Kidney tubule cell (primary cell): ENCODE results near the gene NALCN.
A peak's percentile ranks its signal among the peaks of the same experiment; 100 is the strongest.

Experiments used
- DNase-seq: peaks from one replicate; pipeline ENCODE4 v3.0.0-alpha.2; 2018; ENCODE audit warnings: low spot score

The NALCN gene

DNA sequence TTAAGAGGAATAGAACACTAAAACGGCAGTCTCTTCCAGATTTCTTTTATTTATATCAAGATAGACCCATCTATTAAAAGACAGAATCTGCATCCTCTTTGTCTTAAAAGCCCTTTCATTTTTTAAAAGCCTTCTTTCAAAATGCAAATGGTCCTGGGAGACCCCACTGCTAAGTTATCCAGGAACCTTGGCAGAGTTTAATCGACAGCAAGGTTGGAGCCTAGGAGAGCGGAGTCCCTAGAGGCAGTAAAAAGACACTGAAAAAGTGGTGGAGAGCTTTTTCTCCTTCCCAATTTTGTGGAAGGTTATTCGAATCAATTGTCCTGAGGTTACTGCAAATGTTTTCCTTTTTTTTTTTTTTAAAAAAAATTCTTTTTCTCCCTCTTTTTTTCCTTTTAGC lies 294.7 kb downstream of the NALCN start:
- DNase-seq, result no peak

DNA sequence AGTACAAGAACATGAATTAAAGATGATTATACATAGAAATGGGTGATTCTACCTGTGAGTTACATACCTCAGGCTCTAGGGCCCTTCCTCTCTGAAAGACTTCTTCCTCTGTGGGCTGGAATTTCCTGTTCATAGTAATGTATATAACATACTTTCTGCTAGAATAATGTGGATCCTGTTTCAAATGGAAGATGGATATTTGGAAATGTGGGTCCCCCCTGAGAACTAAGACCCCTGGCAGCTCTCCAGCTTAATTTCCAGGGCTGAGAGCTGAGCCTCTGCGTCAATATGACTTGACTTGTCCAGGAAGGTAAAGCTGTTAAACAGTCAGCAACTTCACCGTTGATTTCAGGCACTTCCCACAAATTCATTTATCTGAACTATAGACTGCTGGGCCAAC lies 296.3 kb downstream of the NALCN start:
- DNase-seq, result no peak

DNA sequence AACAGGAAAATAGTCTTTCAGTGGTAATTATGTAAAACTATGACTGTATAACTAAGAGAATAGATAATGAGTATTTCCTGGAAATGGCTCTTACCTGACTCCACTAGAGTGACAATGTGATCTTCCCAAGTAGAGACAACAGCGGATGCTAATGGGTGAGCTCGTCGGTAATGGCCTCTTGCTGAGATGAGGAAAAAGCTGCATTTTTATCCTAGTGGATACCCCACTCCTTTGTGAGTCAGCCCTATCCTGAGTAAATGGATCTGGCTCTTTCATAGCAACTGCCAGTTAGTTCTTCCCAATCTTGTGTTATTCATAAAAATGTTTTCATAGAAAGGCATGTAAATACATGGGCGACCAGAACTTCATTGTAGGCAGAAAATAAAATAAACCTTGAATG lies 299.5 kb downstream of the NALCN start:
- no peak for DNase-seq

DNA sequence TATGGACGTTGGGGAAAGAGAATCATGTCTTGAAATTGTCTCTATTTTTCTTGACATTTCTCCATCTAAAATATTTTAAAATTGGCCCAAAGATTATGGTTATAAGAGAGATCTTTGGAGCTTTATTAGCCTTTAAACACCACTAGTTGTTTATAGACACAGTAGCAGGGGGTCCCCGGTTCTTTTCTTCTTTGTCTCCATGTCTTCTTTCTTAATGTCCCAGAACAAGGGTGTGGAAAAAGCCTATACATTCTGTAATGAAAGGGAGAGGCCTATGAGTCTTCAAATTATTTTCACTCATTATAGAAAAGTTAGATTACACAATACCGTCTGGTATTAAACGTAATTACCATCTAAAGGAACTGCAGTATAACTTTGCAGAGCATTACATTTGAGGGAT lies 300.0 kb downstream of the NALCN start:
- no peak for DNase-seq

DNA sequence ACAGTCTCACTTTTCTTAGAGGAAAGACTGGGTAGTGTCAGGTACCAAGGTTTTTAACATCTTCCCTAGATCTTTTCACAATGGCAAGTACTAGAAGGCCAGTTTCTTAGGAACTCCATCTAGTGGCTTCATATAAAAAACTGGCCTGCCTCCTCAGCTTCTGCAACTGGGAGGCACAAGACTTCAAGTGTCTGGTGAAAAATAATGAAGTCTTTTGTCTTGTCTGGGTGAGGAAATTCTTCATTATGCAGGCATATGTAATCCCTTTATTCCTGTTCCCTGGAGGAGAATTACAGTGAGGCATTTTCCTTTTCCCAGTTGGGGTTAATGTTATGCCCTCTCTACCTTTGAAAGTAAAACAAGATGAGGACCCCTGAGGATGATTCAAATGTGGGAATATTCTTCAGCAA lies 300.5 kb downstream of the NALCN start:
- peak; percentile 5 for DNase-seq

DNA sequence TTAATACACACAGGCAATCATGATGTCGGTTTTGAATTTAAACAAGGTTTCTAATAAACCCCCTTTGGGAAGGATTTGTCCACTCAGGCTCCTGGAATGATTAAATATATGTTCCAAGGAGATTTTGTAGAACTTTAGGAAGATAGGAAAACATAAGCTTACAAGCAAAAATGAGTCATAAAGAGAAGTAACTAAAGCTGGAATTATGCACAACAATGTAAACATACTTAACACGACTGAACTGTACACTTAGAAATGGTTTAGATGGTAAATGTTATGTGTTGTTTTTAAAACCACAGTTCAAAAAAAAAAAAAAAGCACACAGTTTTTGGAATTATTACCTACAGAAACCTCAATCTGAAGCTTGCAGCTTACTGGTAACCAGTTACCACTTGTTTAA lies 304.4 kb downstream of the NALCN start:
- no peak for DNase-seq

DNA sequence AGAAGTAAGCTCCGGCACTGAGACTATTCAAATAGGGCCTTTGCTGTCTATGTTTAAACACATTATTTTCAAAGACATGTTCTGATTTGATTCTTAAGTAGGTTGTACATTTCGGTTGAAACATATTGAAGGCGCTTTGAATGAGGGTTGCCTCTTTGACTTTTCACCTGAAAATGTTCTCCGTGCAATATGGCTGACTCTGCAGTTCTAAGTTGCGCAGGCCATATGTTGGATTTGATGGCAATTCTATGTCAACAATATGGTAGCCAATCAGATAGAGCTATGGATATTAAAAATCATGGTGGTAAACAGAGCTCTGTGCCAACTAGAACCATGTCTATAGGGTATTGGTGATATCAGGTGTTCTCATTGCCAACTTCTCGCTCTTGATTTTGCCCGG lies 307.3 kb downstream of the NALCN start:
- no peak for DNase-seq

DNA sequence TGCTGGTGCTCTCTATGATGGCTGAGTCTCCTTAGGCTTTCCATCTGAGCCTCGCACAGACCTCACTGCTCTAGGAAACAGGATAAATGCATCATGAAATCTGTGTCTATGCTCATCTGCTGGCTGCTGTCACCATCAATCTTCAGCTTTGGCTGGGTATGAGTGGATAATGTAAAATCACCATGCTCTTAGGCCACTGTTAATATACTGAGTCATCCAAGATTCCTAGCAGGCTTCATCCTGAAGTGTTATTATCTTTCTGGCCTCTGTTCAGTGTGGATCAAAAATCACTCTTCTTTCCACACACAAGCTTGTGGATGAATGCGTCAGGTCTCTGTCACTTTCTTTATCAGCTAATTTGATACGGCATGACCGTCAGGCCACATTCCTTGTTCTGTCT lies 317.4 kb downstream of the NALCN start:
- peak; percentile 3 for DNase-seq

DNA sequence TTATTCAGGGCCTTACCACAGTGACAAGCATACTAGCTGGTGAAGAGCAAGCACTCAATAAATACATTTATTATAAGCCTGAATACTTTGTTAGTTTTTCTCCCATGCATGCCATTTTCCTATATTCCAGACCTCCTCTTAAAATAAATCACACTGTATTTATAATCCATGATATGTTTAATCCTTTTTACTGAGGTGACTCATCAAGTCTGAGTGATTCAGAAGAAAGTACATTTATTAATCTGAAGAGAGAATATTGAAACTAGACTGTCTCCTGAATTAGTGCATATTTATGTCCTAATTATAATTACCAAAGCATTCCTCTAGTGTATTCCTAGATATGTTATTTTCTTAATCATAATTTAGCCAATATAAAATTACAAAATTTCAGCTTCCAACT lies 323.3 kb downstream of the NALCN start:
- no peak for DNase-seq

DNA sequence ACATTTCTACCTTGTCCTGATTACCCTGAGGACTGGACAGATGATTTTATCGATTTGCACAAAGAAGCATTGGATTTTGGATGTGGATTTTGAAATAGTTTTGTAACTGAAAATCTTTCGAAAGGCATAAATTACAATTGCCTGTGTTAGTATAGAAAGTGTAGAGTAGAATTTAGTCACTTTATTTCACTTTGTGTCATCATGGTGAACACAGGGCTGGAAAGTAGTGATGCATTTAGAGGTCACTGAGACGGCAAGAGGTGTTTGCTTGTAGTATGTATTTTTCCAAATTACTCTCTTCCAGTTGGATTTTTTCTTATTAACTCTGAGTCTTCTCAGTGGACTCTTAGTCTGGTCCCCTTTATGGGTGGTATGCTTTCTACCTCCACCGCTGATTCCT lies 326.0 kb downstream of the NALCN start:
- no peak for DNase-seq

GRCh38 chr13:101085551-101085950 lies 330.8 kb downstream of the NALCN start:
- DNase-seq, result no peak

GRCh38 chr13:101082441-101082840 lies 333.9 kb downstream of the NALCN start:
- no peak for DNase-seq

GRCh38 chr13:101080616-101081015 lies 335.7 kb downstream of the NALCN start:
- DNase-seq, result no peak

DNA sequence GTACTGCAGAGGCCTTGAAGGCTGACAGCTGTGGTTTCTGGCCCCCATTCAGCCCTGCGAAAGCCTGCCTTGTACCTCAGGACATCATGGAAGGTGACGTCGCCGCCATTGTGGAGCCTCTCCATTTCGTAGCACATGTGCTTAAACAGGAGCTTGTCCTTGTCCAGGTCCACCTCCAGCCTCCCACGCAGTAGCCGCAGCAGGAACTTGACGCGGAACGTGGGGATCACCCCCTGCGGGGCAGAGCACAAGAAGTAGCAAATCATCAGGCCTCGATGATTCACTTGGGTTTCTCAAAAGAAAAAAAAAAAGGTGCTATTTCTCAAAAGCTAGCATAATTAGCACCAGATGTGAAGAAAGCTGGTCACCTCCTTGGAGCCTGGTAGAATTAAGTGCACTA lies 351.0 kb downstream of the NALCN start:
- DNase-seq, result no peak

- no peak for DNase-seq
Measured at GRCh38 chr13:101059793-101060192, 356.5 kb downstream of the NALCN start.

GRCh38 chr13:101058841-101059240 lies 357.5 kb downstream of the NALCN start:
- no peak for DNase-seq

DNA sequence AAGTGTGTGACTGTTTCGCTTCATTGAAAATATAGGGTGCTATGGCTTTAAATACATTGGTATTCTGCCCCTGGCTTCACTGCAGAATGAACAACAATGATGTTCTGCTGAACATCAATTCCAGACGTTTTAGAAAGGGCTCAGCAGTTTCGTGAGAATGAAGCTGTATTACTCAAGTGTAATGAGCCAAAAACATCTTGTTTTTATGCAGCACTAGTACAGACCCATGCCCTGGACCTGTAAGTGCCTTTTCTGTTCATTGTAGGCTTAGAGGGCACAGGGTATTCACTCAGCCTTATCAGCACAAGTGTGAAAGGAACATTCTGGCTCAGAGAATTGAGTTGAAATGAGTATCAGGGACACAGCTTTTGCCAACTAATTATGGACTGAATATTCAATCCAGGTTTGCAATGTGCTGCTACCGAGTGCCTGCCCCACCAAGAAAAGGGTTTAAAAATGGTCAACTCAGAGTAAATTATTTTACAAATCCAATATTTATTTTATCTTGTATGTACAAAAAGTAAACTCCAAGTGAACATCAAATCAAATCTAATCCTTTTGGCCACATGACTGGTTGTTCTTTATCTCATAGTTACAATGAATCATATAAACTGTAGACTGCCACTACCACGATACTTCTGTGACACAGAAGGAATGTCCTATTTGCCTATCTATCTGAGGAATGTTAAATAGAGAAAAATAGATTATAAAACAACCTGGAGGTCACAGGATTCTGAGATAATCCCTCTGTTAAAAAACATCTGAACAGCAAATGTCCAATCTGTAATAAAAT lies 362.8 kb downstream of the NALCN start:
- DNase-seq, result no peak

DNA sequence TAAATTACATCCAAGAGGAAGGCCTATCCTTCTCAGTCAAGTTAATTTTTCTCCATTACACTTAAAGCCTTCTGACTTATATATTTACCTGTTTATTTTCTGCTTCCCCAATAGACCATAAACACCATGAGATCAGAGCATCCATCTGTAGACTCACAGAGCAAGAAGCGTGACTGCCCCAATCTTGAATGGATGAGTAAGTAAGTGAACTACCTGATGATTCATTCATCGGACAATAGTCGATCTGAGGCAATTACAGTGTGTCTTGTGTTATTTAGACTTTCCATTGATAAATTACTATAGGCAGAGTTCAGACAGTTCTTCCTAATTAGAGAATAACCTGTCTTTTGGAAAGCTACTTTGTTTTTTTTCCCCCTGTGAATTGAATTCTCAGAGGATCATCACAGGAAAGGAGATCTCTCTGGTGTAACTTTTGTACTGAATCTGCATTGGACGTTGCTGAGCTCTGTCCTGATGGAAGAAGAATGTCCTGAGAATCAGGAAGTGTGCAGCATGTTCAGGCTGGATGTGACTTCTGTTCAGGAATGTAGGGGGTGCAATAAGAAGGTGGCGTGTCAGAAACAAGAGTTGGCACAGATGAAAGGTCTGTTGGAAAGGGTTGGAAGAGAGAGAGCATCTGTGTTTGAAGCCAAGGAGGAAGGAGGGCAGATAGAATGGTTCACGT lies 367.0 kb downstream of the NALCN start:
- DNase-seq, result peak; percentile 87

GRCh38 chr13:101036546-101036945 lies 379.8 kb downstream of the NALCN start:
- no peak for DNase-seq

DNA sequence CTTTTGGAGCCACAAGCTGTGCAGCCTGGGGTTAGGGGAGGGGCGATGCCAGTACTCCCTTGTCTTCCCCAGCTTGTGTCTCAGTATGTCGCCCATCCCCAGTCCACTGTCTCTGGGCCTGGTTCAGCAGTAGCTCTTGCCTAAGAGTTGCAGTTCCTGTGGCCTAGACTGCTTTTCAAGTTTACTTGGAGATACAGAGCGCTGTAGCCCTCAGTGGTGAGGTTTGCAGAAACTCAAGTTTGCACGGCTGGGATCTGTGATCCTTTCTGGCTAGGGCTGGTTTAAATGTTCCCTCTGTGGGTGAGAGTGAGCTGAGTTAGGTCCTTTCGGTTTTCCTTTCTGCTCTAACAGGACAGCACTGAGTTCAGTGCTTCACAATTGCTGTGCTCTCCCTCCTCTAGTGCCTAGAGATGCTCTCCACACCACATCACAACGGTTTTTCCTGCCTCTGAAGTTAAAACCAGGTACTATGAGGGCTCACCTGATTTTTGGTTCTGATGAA lies 381.1 kb downstream of the NALCN start:
- no peak for DNase-seq

- no peak for DNase-seq
Measured at GRCh38 chr13:101026736-101027398, 389.4 kb downstream of the NALCN start.

- no peak for DNase-seq
Measured at GRCh38 chr13:101026328-101026727, 390.0 kb downstream of the NALCN start.

DNA sequence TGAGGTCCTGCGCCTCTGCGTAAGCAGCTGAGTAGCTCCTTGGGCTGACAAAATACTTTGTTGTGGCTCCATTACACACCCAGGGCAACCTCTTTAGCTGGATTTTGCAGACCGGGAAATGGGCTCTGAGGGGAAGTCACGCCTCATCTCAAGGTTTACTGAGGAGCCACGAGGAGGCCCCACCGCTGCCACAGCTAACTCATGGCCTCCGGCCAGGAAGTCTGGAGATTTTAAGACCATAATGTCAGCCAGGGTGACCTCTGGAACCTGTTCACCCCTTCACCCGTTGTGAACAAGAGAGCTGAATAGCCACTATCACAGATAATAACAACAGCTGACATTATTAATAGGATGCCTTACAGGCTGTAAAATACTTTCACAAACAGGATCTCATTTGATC lies 390.4 kb downstream of the NALCN start:
- DNase-seq, result no peak
